ENCODE results near the gene ATP6V0B. TPM values are rescaled to one million over a fixed set of nuclear protein-coding genes. Genes with fewer than 3 reads are reported as not detected.

ATP6V0B gene
- total RNA-seq, 1 donor from 2014 or later: 39.2 TPM

- H3K27me3 Mint-ChIP-seq (ENCODE audit: insufficient read depth, low read depth): peaks cover 14% of the 10 kb centered on the region
- TF ChIP-seq EZH2 (IDR thresholded peaks at IDR 0.05): no peak
- TF ChIP-seq CTCF (IDR thresholded peaks at IDR 0.05): no peak
- no peak for TF ChIP-seq EZH2phosphoT487 (IDR thresholded peaks at IDR 0.05)
Measured at GRCh38 chr1:43930949-43931275, 43.8 kb upstream of the ATP6V0B start.

GRCh38 chr1:43931711-43932660 lies 42.8 kb upstream of the ATP6V0B start:
- Mint-ChIP-seq H3K27ac (no peak overlapping the region), H3K4me3 (no peak overlapping the region), H3K27me3 (ENCODE audit: insufficient read depth, low read depth) (peaks cover 16% of the 10 kb centered on the region), H3K9me3 (no peaks in the 10 kb centered on the region), H3K36me3 (peaks cover 9% of the 10 kb centered on the region), H3K4me1 (peaks cover 33% of the 10 kb centered on the region)
- peaks cover 29% of the 10 kb centered on the region for H3F3A ChIP-seq (ENCODE audit: low read depth)
- no peak overlapping the region for H3K9ac ChIP-seq
- no peak overlapping the region for H2AFZ ChIP-seq (replicated peaks)
- H3K79me2 ChIP-seq (ENCODE audit: low read depth): no peaks in the 10 kb centered on the region
- H3K36me3 ChIP-seq: no peaks in the 10 kb centered on the region
- H3K27ac ChIP-seq: no peak overlapping the region
- DNase-seq (ENCODE audit: low spot score): no peak
- TF ChIP-seq EZH2 (IDR thresholded peaks at IDR 0.05): no peak
- TF ChIP-seq EZH2phosphoT487 (IDR thresholded peaks at IDR 0.05): no peak
- TF ChIP-seq CTCF (IDR thresholded peaks at IDR 0.05): no peak
- no peak overlapping the region for H3K4me2 ChIP-seq
- peaks cover 48% of the 10 kb centered on the region for H3K27me3 ChIP-seq
- peaks cover 38% of the 10 kb centered on the region for H4K20me1 ChIP-seq (ENCODE audit: low read depth)
- H3K4me3 ChIP-seq: no peak overlapping the region
- H3K4me1 ChIP-seq: peaks cover 30% of the 10 kb centered on the region
- no peaks in the 10 kb centered on the region for H3K9me3 ChIP-seq (ENCODE audit: low read depth)

More at GRCh38 chr1:43930949-43931275, 43.8 kb upstream of the ATP6V0B start:
- Mint-ChIP-seq H3K36me3 (peaks cover 15% of the 10 kb centered on the region), H3K9me3 (no peaks in the 10 kb centered on the region), H3K27ac (no peak overlapping the region), H3K4me1 (peaks cover 33% of the 10 kb centered on the region), H3K4me3 (no peak overlapping the region)
- H3K27ac ChIP-seq: no peak overlapping the region
- H3K4me1 ChIP-seq: peaks cover 24% of the 10 kb centered on the region
- DNase-seq (ENCODE audit: low spot score): no peak
- H3F3A ChIP-seq (ENCODE audit: low read depth): peaks cover 29% of the 10 kb centered on the region
- H3K4me3 ChIP-seq: no peak overlapping the region
- peaks cover 32% of the 10 kb centered on the region for H4K20me1 ChIP-seq (ENCODE audit: low read depth)
- H3K9ac ChIP-seq: no peak overlapping the region
- no peaks in the 10 kb centered on the region for H3K79me2 ChIP-seq (ENCODE audit: low read depth)
- H3K36me3 ChIP-seq: no peaks in the 10 kb centered on the region
- H2AFZ ChIP-seq (replicated peaks): no peak overlapping the region
- no peaks in the 10 kb centered on the region for H3K9me3 ChIP-seq (ENCODE audit: low read depth)
- H3K4me2 ChIP-seq: no peak overlapping the region
- peaks cover 37% of the 10 kb centered on the region for H3K27me3 ChIP-seq

GRCh38 chr1:43932786-43933385 lies 41.9 kb upstream of the ATP6V0B start:
- Histone ChIP-seq H3K9me3 (ENCODE audit: low read depth) (no peaks in the 10 kb centered on the region), H3F3A (ENCODE audit: low read depth) (peaks cover 29% of the 10 kb centered on the region), H4K20me1 (ENCODE audit: low read depth) (peaks cover 42% of the 10 kb centered on the region), H3K27me3 (peaks cover 57% of the 10 kb centered on the region), H3K4me2 (peak overlapping the region; percentile 99), H3K79me2 (ENCODE audit: low read depth) (no peaks in the 10 kb centered on the region), H3K4me1 (peaks cover 30% of the 10 kb centered on the region), H3K36me3 (no peaks in the 10 kb centered on the region), H3K27ac (no peak overlapping the region), H3K4me3 (peak overlapping the region; percentile 81), H3K9ac (peak overlapping the region; percentile 16), H2AFZ (replicated peaks) (peak overlapping the region; percentile 100)
- H3K4me3 Mint-ChIP-seq: peak overlapping the region; percentile 65
- H3K9me3 Mint-ChIP-seq: no peaks in the 10 kb centered on the region
- peaks cover 5% of the 10 kb centered on the region for H3K36me3 Mint-ChIP-seq
- H3K27me3 Mint-ChIP-seq (ENCODE audit: insufficient read depth, low read depth): peaks cover 22% of the 10 kb centered on the region
- peaks cover 33% of the 10 kb centered on the region for H3K4me1 Mint-ChIP-seq
- no peak for DNase-seq (ENCODE audit: low spot score)
- H3K27ac Mint-ChIP-seq: peak overlapping the region; percentile 39
- TF ChIP-seq EZH2 (IDR thresholded peaks at IDR 0.05) (no peak), CTCF (IDR thresholded peaks at IDR 0.05) (no peak), EZH2phosphoT487 (IDR thresholded peaks at IDR 0.05) (no peak)

Measured in neural progenitor cell (in vitro differentiated cells).